Measurements from ENCODE around the gene RAMACL. TPM values are rescaled to one million over a fixed set of nuclear protein-coding genes. Genes with fewer than 3 reads are reported as not detected.

RAMACL gene
- total RNA-seq, 6 donors from 2014 or later, result 3.7 to 13.0 (median 7.9) TPM

DNA sequence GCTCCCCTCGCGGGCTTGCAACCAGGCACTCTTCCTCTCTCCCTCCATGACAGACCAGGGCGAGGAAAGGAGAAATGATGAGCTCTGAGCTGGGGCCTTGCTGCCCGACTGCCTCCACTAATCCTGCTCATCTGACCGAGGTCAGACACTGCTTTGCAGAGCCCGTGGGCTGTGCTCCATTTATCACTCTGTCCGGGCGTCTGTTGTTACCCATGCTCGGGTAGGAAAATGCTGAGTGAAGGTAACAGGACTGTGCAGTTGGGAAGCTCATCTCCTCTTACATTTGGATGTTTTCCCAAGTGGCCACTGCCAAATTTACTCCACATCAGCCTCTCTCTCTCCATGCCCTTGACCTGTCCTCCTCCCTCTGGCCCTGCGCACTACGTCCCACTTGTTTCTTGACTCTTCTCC is 26.0 kb upstream of the RAMACL start:
- Histone ChIP-seq H3K36me3 (peaks cover 0 to 21% (median 3%) of the 10 kb centered on the region in 4 donors), H3K27ac (peak overlapping the region in 3 of 4 donors; percentile 2 to 88 (median 19)), H3K4me3 (no peak overlapping the region), H3K27me3 (no peaks in the 10 kb centered on the region), H3K9me3 (no peaks in the 10 kb centered on the region), H3K4me1 (peaks cover 32 to 63% (median 45%) of the 10 kb centered on the region in 4 donors)
- ATAC-seq (ENCODE audit: low FRiP score in 2 of 2) (no peak), DNase-seq (peak in 1 of 2 donors; percentile 2)
- no peak for TF ChIP-seq POLR2A (IDR thresholded peaks at IDR 0.05)
- no peak for TF ChIP-seq CTCF (IDR thresholded peaks at IDR 0.05)
- TF ChIP-seq POLR2AphosphoS5 (IDR thresholded peaks at IDR 0.05), result no peak
- no peak for TF ChIP-seq EP300 (IDR thresholded peaks at IDR 0.05)
- 88 to 91% methylated on average over 5 to 11 of the region's 11 CpGs for WGBS, 2 donors

GRCh38 chr6:166611631-166612030 is 25.2 kb upstream of the RAMACL start:
- Histone ChIP-seq H3K9me3 (no peaks in the 10 kb centered on the region), H3K27me3 (no peaks in the 10 kb centered on the region), H3K4me3 (no peak overlapping the region), H3K4me1 (peaks cover 30 to 59% (median 39%) of the 10 kb centered on the region in 4 donors), H3K36me3 (peaks cover 0 to 18% (median 3%) of the 10 kb centered on the region in 4 donors), H3K27ac (peak overlapping the region in 3 of 4 donors; percentile 11 to 88 (median 19))
- 89 to 91% methylated on average over 4 of the region's 4 CpGs for WGBS, 2 donors
- DNase-seq (peak in 1 of 2 donors; percentile 3), ATAC-seq (ENCODE audit: low FRiP score in 2 of 2) (no peak)
- TF ChIP-seq CTCF (IDR thresholded peaks at IDR 0.05), result no peak
- TF ChIP-seq EP300 (IDR thresholded peaks at IDR 0.05), result no peak
- no peak for TF ChIP-seq POLR2AphosphoS5 (IDR thresholded peaks at IDR 0.05)
- no peak for TF ChIP-seq POLR2A (IDR thresholded peaks at IDR 0.05)

- H3K9me3 ChIP-seq, result no peaks in the 10 kb centered on the region
- DNase-seq, result no peak
- peaks cover 16 to 46% (median 24%) of the 10 kb centered on the region in 4 donors for H3K4me1 ChIP-seq
- no peaks in the 10 kb centered on the region for H3K27me3 ChIP-seq
- H3K36me3 ChIP-seq, result peaks cover 0 to 13% (median 2%) of the 10 kb centered on the region in 4 donors
- ATAC-seq (ENCODE audit: low FRiP score in 2 of 2), result no peak
- H3K4me3 ChIP-seq, result no peak overlapping the region
- 92 to 96% methylated on average over 9 of the region's 9 CpGs for WGBS, 2 donors
- no peak overlapping the region for H3K27ac ChIP-seq
- TF ChIP-seq EP300 (IDR thresholded peaks at IDR 0.05) (no peak), POLR2A (IDR thresholded peaks at IDR 0.05) (no peak)
Measured at GRCh38 chr6:166610069-166610468, 23.6 kb upstream of the RAMACL start.

GRCh38 chr6:166608774-166609173 is 22.3 kb upstream of the RAMACL start:
- no peak for TF ChIP-seq POLR2A (IDR thresholded peaks at IDR 0.05)
- TF ChIP-seq POLR2AphosphoS5 (IDR thresholded peaks at IDR 0.05), result no peak
- no peak for TF ChIP-seq CTCF (IDR thresholded peaks at IDR 0.05)
- TF ChIP-seq EP300 (IDR thresholded peaks at IDR 0.05), result no peak
- H3K4me3 ChIP-seq, result no peak overlapping the region
- no peaks in the 10 kb centered on the region for H3K27me3 ChIP-seq
- H3K36me3 ChIP-seq, result peaks cover 0 to 13% (median 2%) of the 10 kb centered on the region in 4 donors
- 68 to 70% methylated on average over 4 of the region's 4 CpGs for WGBS, 2 donors
- H3K9me3 ChIP-seq, result no peaks in the 10 kb centered on the region
- DNase-seq (peak in 1 of 2 donors; percentile 11), ATAC-seq (ENCODE audit: low FRiP score in 2 of 2) (no peak)
- H3K27ac ChIP-seq, result peak overlapping the region in 2 of 4 donors; percentile 35 to 45
- peaks cover 4 to 35% (median 11%) of the 10 kb centered on the region in 4 donors for H3K4me1 ChIP-seq

DNA sequence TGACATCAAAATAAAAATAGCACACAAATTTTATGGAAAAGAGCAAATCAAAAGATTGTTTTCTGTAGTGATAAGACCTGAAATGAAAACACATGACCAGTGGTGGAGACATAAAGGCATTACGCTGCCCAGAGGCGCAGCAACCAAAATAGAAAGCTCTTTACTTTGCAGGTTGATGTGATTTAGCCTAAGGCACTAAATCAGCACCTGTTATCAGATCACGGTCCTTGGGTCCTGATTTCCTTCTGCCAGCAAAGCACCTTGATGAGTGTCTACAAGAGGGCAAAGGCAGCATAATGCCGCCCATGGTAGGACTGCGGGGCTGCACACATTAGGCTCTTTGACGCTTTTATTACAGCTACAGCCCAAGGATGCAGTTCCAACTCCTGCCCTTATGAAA is 19.3 kb upstream of the RAMACL start:
- Histone ChIP-seq H3K9me3 (no peaks in the 10 kb centered on the region), H3K27ac (no peak overlapping the region), H3K4me3 (no peak overlapping the region), H3K27me3 (no peaks in the 10 kb centered on the region), H3K4me1 (peaks cover 0 to 22% (median 6%) of the 10 kb centered on the region in 4 donors), H3K36me3 (peaks cover 0 to 8% (median 0%) of the 10 kb centered on the region in 4 donors)
- WGBS, 2 donors, result 91 to 93% methylated on average over 4 to 6 of the region's 6 CpGs
- no peak for ATAC-seq (ENCODE audit: low FRiP score in 2 of 2)
- TF ChIP-seq POLR2A (IDR thresholded peaks at IDR 0.05) (no peak), CTCF (IDR thresholded peaks at IDR 0.05) (no peak), EP300 (IDR thresholded peaks at IDR 0.05) (no peak), POLR2AphosphoS5 (IDR thresholded peaks at IDR 0.05) (no peak)
- peak in 1 of 2 donors; percentile 3 for DNase-seq

Data from upper lobe of left lung (tissue), 6 donors.